Esophagus mucosa (tissue), 1 donor: Measurements from ENCODE around the gene DNAL1. TPM values are rescaled to one million over a fixed set of nuclear protein-coding genes. Genes with fewer than 3 reads are reported as not detected.
A peak's percentile ranks its signal among the peaks of the same experiment; 100 is the strongest.
"Not testable (repeated sequence)": the region's sequence is repeated elsewhere in the genome, so short reads cannot be mapped to it uniquely, and the experiment has no call there.

Experiments
- ATAC-seq: fragments of 200-7000 bp; cut with Tn5 transposase; one replicate; pipeline ENCODE4 v1.9.1; 2020
- total RNA-seq: library from RNA; stranded (reverse); gene quantifications from one replicate; pipeline ENCODE4 v1.2.4, GENCODE V29; 2023
- donor health status: DM: yes; HTN: yes; CAD: no.

DNAL1 gene
- total RNA-seq, 1 donor from 2014 or later: 4.1 TPM

DNA sequence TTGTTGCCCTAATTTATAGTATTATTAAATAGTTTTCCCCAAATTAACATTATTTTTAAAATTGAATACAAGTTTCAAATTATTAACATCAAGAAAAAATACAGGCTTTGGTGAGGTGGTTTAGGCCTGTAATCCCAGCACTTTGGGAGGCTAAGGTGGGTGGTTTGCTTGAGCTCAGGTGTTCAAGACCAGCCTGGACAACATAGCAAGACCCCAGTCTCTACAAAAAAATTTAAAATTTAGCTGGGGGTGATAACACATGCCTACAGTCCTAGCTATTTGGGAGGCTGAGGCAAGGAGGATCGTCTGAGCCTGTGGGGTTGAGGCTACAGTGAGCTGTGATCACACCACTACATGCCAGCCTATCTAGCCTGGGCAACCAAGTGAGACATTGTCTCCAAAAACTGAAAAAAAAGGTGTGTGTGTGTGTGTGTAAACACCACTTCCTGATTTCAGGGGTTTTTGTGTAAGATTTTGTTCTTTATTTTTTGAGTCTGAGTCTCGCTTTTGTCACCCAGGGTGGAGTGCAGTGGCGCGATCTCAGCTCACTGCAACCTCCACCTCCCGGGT, 3.9 kb upstream of the DNAL1 start:
- no peak for ATAC-seq

DNA sequence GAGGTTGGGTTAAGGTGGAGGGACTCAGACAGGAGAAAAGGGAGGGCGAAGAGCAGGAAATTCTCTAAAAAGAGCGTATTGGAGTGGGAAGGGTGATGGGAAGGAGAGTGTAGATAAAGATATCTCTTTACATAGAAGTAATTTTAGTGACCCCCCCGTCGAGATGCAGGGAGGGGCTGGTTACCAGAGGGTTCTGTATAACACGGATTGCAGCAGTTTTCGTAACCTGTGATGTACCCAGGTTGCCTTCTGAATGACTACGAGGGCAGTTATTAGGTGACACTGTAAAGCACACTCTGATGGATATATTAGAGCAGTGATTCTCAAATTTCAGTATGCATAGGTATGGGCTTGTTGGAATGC, 443 bp downstream of the DNAL1 start:
- ATAC-seq: peak; percentile 17

DNA sequence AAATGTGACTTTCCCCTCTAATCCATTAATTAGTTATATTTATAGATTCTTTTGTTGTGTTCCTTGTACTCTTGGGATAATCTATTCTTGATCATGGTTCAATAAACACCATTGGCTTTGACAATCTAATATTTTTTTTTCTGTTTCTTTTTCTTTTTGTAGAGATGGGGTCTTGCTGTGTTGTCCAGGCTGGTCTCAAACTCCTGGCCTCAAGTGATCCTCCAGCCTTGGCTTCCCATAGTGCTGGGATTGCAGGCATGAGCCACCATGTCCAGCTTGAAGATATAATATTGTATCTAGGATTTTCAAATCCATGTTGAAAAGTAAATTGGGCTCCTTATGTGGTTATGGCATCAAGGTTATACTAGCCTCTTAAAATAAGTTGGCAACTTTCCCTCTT, 6.2 kb downstream of the DNAL1 start:
- no peak for ATAC-seq

GRCh38 chr14:73655851-73656250, 11.1 kb downstream of the DNAL1 start:
- ATAC-seq: no peak

- ATAC-seq: not testable (repeated sequence)
Observed at GRCh38 chr14:73659202-73659601, 14.4 kb downstream of the DNAL1 start.

GRCh38 chr14:73660511-73660910, 15.7 kb downstream of the DNAL1 start:
- no peak for ATAC-seq

DNA sequence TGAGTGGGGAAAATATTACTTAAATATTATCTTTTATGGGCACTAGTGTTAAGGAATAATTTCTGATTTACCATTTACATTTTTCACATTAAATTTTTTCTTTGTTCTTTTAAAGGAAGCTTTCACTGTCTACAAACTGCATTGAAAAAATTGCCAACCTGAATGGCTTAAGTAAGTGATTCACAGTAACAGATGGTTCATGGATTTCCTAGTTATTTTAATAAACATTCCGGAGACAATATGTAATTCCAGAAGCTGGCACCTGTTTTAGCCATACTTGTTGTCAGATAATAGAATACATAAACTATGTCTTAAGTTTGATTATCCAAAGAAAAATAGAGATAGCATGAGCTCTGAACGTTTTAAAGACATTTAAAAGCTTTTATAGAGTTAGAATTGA, 17.1 kb downstream of the DNAL1 start:
- no peak for ATAC-seq

- peak; percentile 99 for ATAC-seq
Observed at GRCh38 chr14:73662487-73662943, 17.7 kb downstream of the DNAL1 start.

DNA sequence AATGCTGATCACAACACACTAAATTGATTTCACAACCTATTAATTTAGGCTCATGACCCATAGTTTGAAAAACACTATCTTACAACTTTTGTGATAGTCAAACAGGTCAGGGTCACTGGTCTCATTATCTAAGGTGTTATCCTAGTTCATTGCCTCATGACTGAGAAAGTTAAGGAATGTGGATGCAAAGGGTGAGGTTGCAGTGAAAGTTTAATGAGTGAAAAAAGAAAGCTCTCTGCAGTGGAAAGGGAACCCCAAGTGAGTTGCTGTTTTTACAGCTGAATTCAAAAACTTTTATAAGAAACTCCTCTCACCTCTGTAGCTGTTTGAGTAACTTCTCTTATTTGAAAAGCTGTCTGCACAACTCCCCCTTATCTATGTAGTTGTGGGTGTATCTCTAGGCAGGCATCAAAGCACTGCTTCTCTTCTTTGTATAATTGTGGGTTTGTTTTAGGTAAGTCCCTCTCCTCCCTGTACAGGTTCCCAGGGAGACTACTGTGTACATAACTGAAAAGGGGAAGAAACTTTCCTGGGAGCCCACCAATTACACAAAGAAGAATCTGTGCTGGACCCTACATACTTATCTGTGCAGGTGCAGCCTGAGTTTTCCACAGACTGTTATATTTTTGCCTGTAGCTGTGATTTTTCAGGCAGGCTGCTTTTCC, 18.9 kb downstream of the DNAL1 start:
- ATAC-seq: no peak

DNA sequence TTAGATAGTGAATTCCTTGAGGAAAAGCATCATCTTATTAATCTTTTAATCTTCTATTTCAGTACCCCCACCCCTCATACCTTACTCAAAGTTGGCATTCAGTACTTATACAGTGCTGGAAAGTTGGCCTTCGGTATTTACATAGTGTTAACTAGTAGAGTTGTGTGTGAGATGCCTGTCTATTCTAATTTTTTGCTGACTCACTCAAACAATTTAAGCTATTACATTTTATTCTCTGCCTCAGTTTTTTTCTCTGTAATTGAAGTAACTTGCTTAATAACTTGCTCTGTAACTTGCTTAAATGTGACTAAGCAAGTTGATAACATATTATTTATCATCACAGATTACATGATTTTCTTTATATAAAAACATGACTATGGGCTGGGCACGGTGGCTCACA, 20.3 kb downstream of the DNAL1 start:
- ATAC-seq: no peak

DNA sequence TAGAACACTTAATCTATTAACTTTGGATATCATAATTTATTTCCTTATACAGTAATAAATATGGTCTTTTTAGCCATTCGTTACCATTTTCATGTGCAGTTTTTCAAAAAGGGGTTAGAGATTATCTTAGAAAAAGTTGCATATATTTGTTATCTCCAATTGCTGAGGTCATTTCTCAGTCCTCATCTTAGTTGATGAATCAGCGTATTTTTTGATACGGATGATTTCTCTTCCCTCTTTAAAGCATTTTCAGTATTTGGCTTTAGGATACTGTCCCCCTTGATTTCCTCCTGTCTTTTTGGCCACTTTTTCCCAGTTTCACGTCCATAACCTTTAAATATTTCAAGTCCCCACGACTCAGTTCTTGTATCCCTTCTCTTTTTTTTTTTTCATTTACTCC, 21.8 kb downstream of the DNAL1 start:
- ATAC-seq: no peak

- ATAC-seq: no peak
Observed at GRCh38 chr14:73667854-73668253, 23.1 kb downstream of the DNAL1 start.

DNA sequence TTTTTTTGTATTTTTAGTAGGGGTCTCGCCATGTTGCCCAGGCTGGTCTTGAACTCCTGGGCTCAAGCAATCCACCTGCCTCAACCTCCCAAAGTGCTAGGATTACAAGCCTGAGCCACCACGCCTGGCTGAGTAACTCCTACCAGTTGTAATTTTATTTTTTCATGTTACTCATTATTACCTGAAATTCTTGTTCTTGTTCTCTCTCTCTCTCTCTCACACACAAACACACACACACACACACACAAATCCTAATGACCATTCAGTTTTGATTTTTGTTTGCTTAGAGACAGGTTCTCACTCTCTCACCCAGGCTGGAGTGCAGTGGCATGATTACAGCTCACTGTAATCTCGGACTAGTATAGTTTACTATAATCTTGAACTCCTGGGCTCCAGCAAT, 30.2 kb downstream of the DNAL1 start:
- ATAC-seq: peak; percentile 82

- no peak for ATAC-seq
Observed at GRCh38 chr14:73678698-73679097, 33.9 kb downstream of the DNAL1 start.

- no peak for ATAC-seq
Observed at GRCh38 chr14:73680821-73681220, 36.0 kb downstream of the DNAL1 start.

DNA sequence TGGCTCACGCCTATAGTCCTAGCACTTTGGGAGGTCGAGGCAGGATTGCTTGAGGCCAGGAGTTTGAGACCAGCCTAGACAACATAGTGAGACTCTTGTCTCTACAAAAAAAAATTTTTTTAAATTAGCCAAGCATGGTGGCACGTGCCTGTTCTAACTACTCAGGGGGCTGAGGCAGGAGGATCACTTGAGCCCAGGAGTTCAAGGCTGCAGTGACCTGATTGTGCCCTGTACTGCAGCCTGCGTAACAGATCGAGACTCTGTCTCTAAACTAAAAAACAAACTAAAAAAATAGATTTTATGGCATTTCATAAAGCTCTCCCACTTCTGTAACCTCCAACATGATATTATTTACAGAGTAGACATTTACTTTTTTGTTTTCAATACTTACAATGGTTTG, 39.8 kb downstream of the DNAL1 start:
- no peak for ATAC-seq

DNA sequence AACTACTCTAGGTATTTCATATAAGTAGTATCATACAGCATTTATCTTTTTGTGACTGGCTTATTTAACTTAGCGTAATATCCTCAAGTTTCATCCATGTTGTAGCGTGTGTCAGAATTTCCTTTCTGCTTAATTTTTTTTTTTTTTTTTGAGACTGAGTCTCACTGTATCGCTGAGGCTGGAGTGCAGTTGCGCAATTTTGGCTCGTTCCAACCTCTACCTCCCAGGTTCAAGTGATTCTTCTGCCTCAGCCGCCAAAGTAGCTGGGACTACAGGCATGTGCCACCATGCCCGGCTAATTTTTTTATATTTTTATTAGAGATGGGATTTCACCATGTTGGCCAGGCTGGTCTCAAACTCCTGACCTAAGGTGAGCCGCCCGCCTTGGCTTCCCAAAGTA, 40.5 kb downstream of the DNAL1 start:
- no peak for ATAC-seq

DNA sequence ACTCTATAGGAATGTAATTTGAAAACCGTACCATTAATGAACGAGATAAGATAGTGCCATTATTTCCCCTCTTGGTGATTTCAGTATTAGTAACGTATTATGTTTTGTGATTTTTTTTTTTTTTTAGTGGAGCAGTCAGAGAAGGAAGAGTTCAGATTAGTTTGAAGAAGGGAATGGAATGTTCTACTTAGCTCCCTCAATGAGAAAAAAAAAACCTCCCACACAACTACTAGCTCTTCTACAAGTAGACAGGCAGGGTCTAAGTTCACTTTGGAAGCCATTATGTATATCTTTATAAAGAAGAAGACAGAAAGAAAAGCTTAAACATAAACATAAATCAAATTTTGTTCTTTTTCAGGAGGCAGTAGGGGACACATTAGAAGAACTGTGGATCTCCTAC, 42.1 kb downstream of the DNAL1 start:
- ATAC-seq: no peak

DNA sequence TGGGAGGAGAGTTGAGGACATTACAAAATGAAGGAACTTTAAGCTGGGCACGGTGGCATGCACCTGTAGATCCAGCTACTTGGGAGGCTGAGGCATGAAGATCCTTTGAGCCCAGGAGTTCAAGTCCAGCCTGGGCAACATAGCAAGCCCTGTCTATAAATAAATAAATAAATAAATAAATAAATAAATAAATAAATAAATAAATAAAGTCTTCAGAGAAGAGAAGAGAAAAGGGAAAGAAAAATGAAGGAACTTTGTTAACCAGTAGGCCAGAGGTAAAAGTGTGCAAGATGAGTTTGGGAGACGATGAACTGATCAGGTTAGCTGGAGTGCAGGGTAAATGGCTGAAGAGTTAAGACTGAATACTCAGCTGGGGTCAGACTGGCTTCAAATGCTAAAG, 49.3 kb downstream of the DNAL1 start:
- ATAC-seq: no peak

GRCh38 chr14:73695082-73695481, 50.3 kb downstream of the DNAL1 start:
- ATAC-seq: no peak

GRCh38 chr14:73695997-73696396, 51.2 kb downstream of the DNAL1 start:
- no peak for ATAC-seq

- peak; percentile 86 for ATAC-seq
Observed at GRCh38 chr14:73696466-73697400, 51.9 kb downstream of the DNAL1 start.

GRCh38 chr14:73700325-73700724, 55.5 kb downstream of the DNAL1 start:
- no peak for ATAC-seq

DNA sequence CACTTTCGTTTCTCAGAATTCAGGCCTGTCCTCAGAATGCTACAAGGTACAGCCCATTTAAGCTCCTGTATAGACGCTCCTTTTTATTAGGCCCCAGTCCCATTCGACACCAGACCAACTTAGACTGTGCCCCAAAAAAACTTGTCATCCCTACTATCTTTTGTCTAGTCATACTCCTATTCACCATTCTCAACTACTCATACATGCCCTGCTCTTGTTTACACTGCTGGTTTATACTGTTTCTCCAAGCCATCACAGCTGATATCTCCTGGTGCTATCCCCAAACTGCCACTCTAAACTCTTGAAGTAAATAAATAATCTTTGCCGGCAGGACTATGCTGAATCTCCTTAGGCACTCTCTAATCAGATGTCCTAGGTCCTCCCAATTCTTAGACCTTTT, 63.3 kb downstream of the DNAL1 start:
- not testable (repeated sequence) for ATAC-seq
